ENCODE results near the gene TGIF2. TPM values are rescaled to one million over a fixed set of nuclear protein-coding genes. Genes with fewer than 3 reads are reported as not detected.

The TGIF2 gene
- total and polyA plus RNA-seq, 2 of the 13 experiments (the other 11 are each of a cell fraction or from before 2014, with no cell fraction given), result 41.3 to 53.9 TPM

DNA sequence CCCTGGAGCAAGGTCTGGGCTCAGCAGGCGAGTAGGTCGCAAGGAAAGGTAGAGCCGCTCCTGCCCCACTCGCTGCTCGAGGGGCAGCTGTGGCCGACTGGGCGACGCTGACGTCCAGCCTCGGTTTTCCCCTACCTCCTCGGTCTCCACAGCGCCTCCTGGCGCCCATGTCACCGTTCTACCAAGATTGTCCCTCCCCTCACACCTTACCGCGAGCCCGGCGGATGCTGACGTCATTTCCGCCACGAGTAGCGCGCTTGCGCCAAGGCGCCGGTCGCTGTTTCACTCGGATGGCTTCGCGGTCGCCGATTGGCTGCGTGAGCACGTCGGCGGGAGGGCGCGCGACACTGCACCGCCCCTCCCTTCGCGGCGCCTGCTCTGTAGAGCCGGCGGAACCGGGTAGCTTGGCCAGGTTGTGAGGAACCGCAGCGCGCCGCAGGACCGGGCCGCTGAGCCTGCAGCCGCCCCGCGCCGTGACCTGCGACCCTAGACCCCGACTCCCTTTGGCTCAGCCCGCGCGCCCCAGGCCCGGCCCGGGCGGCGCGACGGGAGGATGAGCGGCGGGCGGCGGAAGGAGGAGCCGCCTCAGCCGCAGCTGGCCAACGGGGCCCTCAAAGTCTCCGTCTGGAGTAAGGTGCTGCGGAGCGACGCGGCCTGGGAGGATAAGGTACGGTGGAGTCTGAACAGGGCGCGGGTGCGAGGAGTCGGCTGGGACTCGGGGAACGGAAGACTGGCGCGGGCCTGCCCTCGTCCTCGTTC, 32.2 kb downstream of the TGIF2 start, which contains the start of gene RAB5IF (continued):
- TF ChIP-seq SRY (CRISPR knock-in tag; IDR thresholded peaks at IDR 0.05), result peak; percentile 89; the same call in 1 of the 2 replicates
- TF ChIP-seq SPEN (CRISPR knock-in tag; IDR thresholded peaks at IDR 0.05; ENCODE audit: low read depth), result peak; percentile 100
- peak; percentile 94 for TF ChIP-seq ZNF563 (CRISPR knock-in tag; IDR thresholded peaks at IDR 0.05)
- TF ChIP-seq GZF1 (CRISPR knock-in tag; IDR thresholded peaks at IDR 0.05), result peak; percentile 89; the same call in 1 of the 2 replicates
- peak; percentile 100 for TF ChIP-seq HDAC1 (CRISPR knock-in tag; IDR thresholded peaks at IDR 0.05)
- TF ChIP-seq CC2D1A (CRISPR knock-in tag; IDR thresholded peaks at IDR 0.05), result no peak
- TF ChIP-seq, protein P1, sequence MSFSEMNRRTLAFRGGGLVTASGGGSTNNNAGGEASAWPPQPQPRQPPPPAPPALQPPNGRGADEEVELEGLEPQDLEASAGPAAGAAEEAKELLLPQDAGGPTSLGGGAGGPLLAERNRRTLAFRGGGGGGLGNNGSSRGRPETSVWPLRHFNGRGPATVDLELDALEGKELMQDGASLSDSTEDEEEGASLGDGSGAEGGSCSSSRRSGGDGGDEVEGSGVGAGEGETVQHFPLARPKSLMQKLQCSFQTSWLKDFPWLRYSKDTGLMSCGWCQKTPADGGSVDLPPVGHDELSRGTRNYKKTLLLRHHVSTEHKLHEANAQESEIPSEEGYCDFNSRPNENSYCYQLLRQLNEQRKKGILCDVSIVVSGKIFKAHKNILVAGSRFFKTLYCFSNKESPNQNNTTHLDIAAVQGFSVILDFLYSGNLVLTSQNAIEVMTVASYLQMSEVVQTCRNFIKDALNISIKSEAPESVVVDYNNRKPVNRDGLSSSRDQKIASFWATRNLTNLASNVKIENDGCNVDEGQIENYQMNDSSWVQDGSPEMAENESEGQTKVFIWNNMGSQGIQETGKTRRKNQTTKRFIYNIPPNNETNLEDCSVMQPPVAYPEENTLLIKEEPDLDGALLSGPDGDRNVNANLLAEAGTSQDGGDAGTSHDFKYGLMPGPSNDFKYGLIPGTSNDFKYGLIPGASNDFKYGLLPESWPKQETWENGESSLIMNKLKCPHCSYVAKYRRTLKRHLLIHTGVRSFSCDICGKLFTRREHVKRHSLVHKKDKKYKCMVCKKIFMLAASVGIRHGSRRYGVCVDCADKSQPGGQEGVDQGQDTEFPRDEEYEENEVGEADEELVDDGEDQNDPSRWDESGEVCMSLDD (CRISPR knock-in tag; IDR thresholded peaks at IDR 0.05; ENCODE audit: borderline replicate concordance), result peak; percentile 77; the same call in 1 of the 2 replicates
- peak; percentile 18; the same call in 1 of the 2 replicates for TF ChIP-seq NR2F2 (IDR thresholded peaks at IDR 0.05; ENCODE audit: borderline replicate concordance, low read depth)
- peak; percentile 82 for TF ChIP-seq ZBTB14 (CRISPR knock-in tag; IDR thresholded peaks at IDR 0.05)
- TF ChIP-seq ZNF572 (CRISPR knock-in tag; IDR thresholded peaks at IDR 0.05), result no peak
- peak; percentile 28 for TF ChIP-seq SIN3A (IDR thresholded peaks at IDR 0.05; ENCODE audit: borderline replicate concordance, low read depth, low read length)
- no peak for TF ChIP-seq NAIF1 (CRISPR knock-in tag; IDR thresholded peaks at IDR 0.05; ENCODE audit: borderline replicate concordance)
- peak; percentile 99 for TF ChIP-seq ERF (CRISPR knock-in tag; IDR thresholded peaks at IDR 0.05)
- no peak for TF ChIP-seq RAD51 (IDR thresholded peaks at IDR 0.05; ENCODE audit: borderline replicate concordance)
- TF ChIP-seq NFKB2 (CRISPR knock-in tag; IDR thresholded peaks at IDR 0.05; ENCODE audit: borderline replicate concordance), result peak; percentile 70; the same call in 1 of the 2 replicates
- peak; percentile 78 for TF ChIP-seq BRF2 (CRISPR knock-in tag; IDR thresholded peaks at IDR 0.05)
- TF ChIP-seq ZNF607 (CRISPR knock-in tag; IDR thresholded peaks at IDR 0.05; ENCODE audit: borderline replicate concordance), result peak; percentile 92
- peak; percentile 96 for TF ChIP-seq ZNF451 (CRISPR knock-in tag; IDR thresholded peaks at IDR 0.05)
- TF ChIP-seq ZFP90 (CRISPR knock-in tag; IDR thresholded peaks at IDR 0.05; ENCODE audit: borderline replicate concordance), result no peak; the same call in none of the 2 replicates
- peak; percentile 90 for TF ChIP-seq ZNF724P (CRISPR knock-in tag; IDR thresholded peaks at IDR 0.05; ENCODE audit: borderline replicate concordance)
- TF ChIP-seq SP5 (CRISPR knock-in tag; IDR thresholded peaks at IDR 0.05; ENCODE audit: borderline replicate concordance, low read depth), result peak; percentile 93
- TF ChIP-seq PHF8 (CRISPR knock-in tag; IDR thresholded peaks at IDR 0.05), result peak; percentile 95
- TF ChIP-seq RFX5 (IDR thresholded peaks at IDR 0.05; ENCODE audit: low read depth, low read length), result peak; percentile 92
- no peak for TF ChIP-seq THAP8 (CRISPR knock-in tag; IDR thresholded peaks at IDR 0.05; ENCODE audit: borderline replicate concordance)
- TF ChIP-seq HMGA1 (CRISPR knock-in tag; conservative IDR thresholded peaks at IDR 0.05), result no peak
- no peak for TF ChIP-seq PCBP2 (optimal IDR thresholded peaks at IDR 0.05; ENCODE audit: low read depth, low read length, poor library complexity, severe bottlenecking)
